ENCODE measurements around the gene PLCG2. TPM values are rescaled to one million over a fixed set of nuclear protein-coding genes. Genes with fewer than 3 reads are reported as not detected.
A peak's percentile ranks its signal among the peaks of the same experiment; 100 is the strongest.

Gene PLCG2
- total RNA-seq, 2 donors from 2014 or later, result 7.4 to 13.4 TPM

DNA sequence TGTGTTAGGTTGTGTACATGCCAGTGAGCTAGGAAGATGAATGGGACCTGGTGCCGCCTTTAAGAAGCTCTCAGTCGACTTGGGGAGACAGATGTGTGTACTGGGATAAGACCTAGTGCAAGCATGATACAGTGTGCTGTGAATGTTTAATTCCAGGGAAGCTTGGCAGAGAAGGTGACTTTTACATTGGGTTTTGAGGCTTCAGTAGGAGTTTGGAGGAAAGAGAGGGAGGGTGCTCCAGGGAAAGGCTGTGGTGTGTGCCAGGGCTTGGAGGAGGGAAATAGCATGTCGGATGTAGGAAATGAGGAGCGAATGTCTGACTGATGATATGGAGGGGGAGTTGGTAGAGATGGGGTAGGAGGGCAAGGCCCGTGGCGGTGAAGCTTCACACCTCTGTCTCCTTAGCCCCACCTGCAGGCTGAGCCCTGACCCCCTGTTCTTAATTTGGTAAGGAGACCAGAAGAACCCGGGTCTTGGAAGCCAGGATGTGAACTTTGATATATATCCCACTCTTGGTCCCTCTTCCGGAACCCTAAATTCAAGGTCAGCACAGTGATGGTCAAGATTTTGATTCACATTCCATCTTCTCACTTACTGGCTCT, 76.6 kb downstream of the PLCG2 start:
- no peaks in the 10 kb centered on the region for H3K9me3 ChIP-seq
- TF ChIP-seq, protein P1, sequence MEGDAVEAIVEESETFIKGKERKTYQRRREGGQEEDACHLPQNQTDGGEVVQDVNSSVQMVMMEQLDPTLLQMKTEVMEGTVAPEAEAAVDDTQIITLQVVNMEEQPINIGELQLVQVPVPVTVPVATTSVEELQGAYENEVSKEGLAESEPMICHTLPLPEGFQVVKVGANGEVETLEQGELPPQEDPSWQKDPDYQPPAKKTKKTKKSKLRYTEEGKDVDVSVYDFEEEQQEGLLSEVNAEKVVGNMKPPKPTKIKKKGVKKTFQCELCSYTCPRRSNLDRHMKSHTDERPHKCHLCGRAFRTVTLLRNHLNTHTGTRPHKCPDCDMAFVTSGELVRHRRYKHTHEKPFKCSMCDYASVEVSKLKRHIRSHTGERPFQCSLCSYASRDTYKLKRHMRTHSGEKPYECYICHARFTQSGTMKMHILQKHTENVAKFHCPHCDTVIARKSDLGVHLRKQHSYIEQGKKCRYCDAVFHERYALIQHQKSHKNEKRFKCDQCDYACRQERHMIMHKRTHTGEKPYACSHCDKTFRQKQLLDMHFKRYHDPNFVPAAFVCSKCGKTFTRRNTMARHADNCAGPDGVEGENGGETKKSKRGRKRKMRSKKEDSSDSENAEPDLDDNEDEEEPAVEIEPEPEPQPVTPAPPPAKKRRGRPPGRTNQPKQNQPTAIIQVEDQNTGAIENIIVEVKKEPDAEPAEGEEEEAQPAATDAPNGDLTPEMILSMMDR (IDR thresholded peaks at IDR 0.05), result no peak
- no peak overlapping the region for H3K4me3 ChIP-seq
- H3K27ac ChIP-seq, result no peak overlapping the region
- DNase-seq (ENCODE audit: low spot score), result no peak
- H3K27me3 ChIP-seq, result no peaks in the 10 kb centered on the region
- no peaks in the 10 kb centered on the region for H3K36me3 ChIP-seq
- no peaks in the 10 kb centered on the region for H3K4me1 ChIP-seq

GRCh38 chr16:81860287-81861266, 81.5 kb downstream of the PLCG2 start:
- Histone ChIP-seq H3K4me3 (no peak overlapping the region), H3K36me3 (no peaks in the 10 kb centered on the region), H3K27ac (peak overlapping the region in 1 of 2 donors; percentile 41), H3K9me3 (no peaks in the 10 kb centered on the region), H3K27me3 (no peaks in the 10 kb centered on the region), H3K4me1 (no peaks in the 10 kb centered on the region)
- TF ChIP-seq, protein P1 (IDR thresholded peaks at IDR 0.05), result no peak
- DNase-seq (ENCODE audit: low spot score), result no peak

- TF ChIP-seq, protein P1 (IDR thresholded peaks at IDR 0.05), result no peak
- no peak overlapping the region for H3K4me3 ChIP-seq
- H3K27ac ChIP-seq, result peak overlapping the region; percentile 11 to 41
- no peaks in the 10 kb centered on the region for H3K4me1 ChIP-seq
- H3K27me3 ChIP-seq, result no peaks in the 10 kb centered on the region
- no peaks in the 10 kb centered on the region for H3K36me3 ChIP-seq
- H3K9me3 ChIP-seq, result no peaks in the 10 kb centered on the region
- no peak for DNase-seq (ENCODE audit: low spot score)
Measured at GRCh38 chr16:81861503-81861902, 82.4 kb downstream of the PLCG2 start.

GRCh38 chr16:81861915-81862314, 82.8 kb downstream of the PLCG2 start:
- TF ChIP-seq, protein P1 (IDR thresholded peaks at IDR 0.05), result no peak
- no peak overlapping the region for H3K4me3 ChIP-seq
- DNase-seq (ENCODE audit: low spot score), result no peak
- H3K4me1 ChIP-seq, result no peaks in the 10 kb centered on the region
- H3K9me3 ChIP-seq, result no peaks in the 10 kb centered on the region
- no peaks in the 10 kb centered on the region for H3K27me3 ChIP-seq
- H3K27ac ChIP-seq, result peak overlapping the region in 1 of 2 donors; percentile 11
- H3K36me3 ChIP-seq, result no peaks in the 10 kb centered on the region

- no peaks in the 10 kb centered on the region for H3K27me3 ChIP-seq
- H3K4me1 ChIP-seq, result no peaks in the 10 kb centered on the region
Measured at GRCh38 chr16:81863630-81864352, 84.7 kb downstream of the PLCG2 start.

More at GRCh38 chr16:81863630-81864352, 84.7 kb downstream of the PLCG2 start:
- no peak for DNase-seq (ENCODE audit: low spot score)
- H3K36me3 ChIP-seq, result no peaks in the 10 kb centered on the region
- H3K4me3 ChIP-seq, result no peak overlapping the region
- no peak overlapping the region for H3K27ac ChIP-seq
- no peaks in the 10 kb centered on the region for H3K9me3 ChIP-seq
- TF ChIP-seq, protein P1 (IDR thresholded peaks at IDR 0.05), result no peak

All from right atrium auricular region (tissue), 2 donors.